K562 (cell line): ENCODE measurements around the gene MCU. TPM values are rescaled to one million over a fixed set of nuclear protein-coding genes. Genes with fewer than 3 reads are reported as not detected.

Experiments
- ATAC-seq: fragments of 200-7000 bp; cut with Tn5 transposase; 3 replicates; pipeline ENCODE4 v1.9.1; 2020; ENCODE audit warnings: moderate library complexity
- BruUV-seq: library from RNA; stranded (reverse); fragments of 400-500 nt; replicated peaks from 2 replicates; lab custom pipeline; 2021; lab: Mats Ljungman, UMichigan
- CTCF ChIA-PET: fragments of 300-600 bp; formaldehyde crosslinking; extraction: SDS; loops from one replicate; lab custom pipeline; 2021; ENCODE audit warnings: low intra/inter-chr PET ratio; lab: Yijun Ruan, JAX
- POLR2A ChIA-PET: fragments of 300-600, 350-650 bp; sonication (Branson Sonifier 250); formaldehyde crosslinking; extraction: SDS; loops from one replicate; lab custom pipeline; 2021; ENCODE audit warnings: antibody characterized with exemption, inconsistent platforms; lab: Yijun Ruan, JAX
- DNase-seq, 4 experiments: peaks; one replicate each; pipeline versions ENCODE4 v3.0.0 to v3.0.0-alpha.2; 2011 to 2018; ENCODE audit warnings: low spot score in 3 of 4, mixed read lengths in 3 of 4; ENCODE audit errors: extremely low read depth in 1 of 4
- FAIRE-seq: peaks from 2 replicates; lab custom pipeline; 2011; peaks lifted over from hg19 to GRCh38; lab: Jason Lieb, UNC
- H2AFZ ChIP-seq: 2 replicates; pipeline ENCODE4 v1.6.0; 2011; ENCODE audit warnings: low read depth, low read length, control low read depth, inconsistent platforms
- H3K27ac ChIP-seq: fragments of 200-600 bp; 3 replicates; pipeline ENCODE4 v1.8.0; 2011; ENCODE audit warnings: low read depth, mild to moderate bottlenecking, control low read depth, inconsistent platforms, low read length, moderate library complexity, mixed read lengths; ENCODE audit errors: extremely low read depth
- H3K27me3 ChIP-seq, 2 experiments: fragments of 300-600 bp in 1 of 2; 2 replicates in 1 of 2; 3 replicates in 1 of 2; pipeline versions ENCODE4 v1.6.0 to v1.8.0; 2011; ENCODE audit warnings: inconsistent platforms in 2 of 2, low read length in 2 of 2, mild to moderate bottlenecking in 1 of 2, mixed read lengths in 1 of 2, moderate library complexity in 1 of 2; ENCODE audit not compliant: control insufficient read depth in 2 of 2, insufficient read depth in 2 of 2
- H3K36me3 ChIP-seq: fragments of 300-600 bp; 3 replicates; pipeline ENCODE4 v1.8.0; 2011; ENCODE audit warnings: mild to moderate bottlenecking, low read length, inconsistent platforms; ENCODE audit not compliant: control insufficient read depth, insufficient read depth
- H3K4me1 ChIP-seq, 2 experiments: fragments of 200-600 bp in 1 of 2; replicated peaks in 1 of 2; 2 replicates in 1 of 2; 3 replicates in 1 of 2; pipeline versions ENCODE4 v1.5.1 to v1.8.0; 2011; ENCODE audit warnings: inconsistent platforms in 2 of 2, low read length in 2 of 2, mild to moderate bottlenecking in 1 of 2, mixed read lengths in 1 of 2, moderate library complexity in 1 of 2; ENCODE audit not compliant: control insufficient read depth in 2 of 2, insufficient read depth in 2 of 2
- H3K4me2 ChIP-seq: 2 replicates; pipeline ENCODE4 v1.6.1; 2011; ENCODE audit warnings: low read length, control low read depth, inconsistent platforms, mixed read lengths; ENCODE audit not compliant: insufficient read depth
- H3K4me3 ChIP-seq: fragments of 200-600 bp; sonication (generic), shearing (Covaris generic); 2 replicates; pipeline ENCODE4 v1.5.1; 2016; ENCODE audit warnings: control low read depth, inconsistent platforms
- H3K79me2 ChIP-seq: fragments of 200-600 bp; 3 replicates; pipeline ENCODE4 v1.8.0; 2011; ENCODE audit warnings: low read length, inconsistent platforms; ENCODE audit not compliant: control insufficient read depth, insufficient read depth
- H3K9ac ChIP-seq, 2 experiments: 2 replicates each; pipeline versions ENCODE4 v1.6.0 to v1.6.1; 2011; ENCODE audit warnings: low read depth in 2 of 2, low read length in 2 of 2, control low read depth in 1 of 2, inconsistent platforms in 1 of 2, mild to moderate bottlenecking in 1 of 2, mixed read lengths in 1 of 2; ENCODE audit not compliant: insufficient read depth in 1 of 2
- H3K9me1 ChIP-seq: one replicate; pipeline ENCODE4 v1.6.0; 2011; ENCODE audit warnings: inconsistent platforms, mild to moderate bottlenecking, low read length, moderate library complexity; ENCODE audit not compliant: control insufficient read depth, insufficient read depth
- H3K9me3 ChIP-seq: replicated peaks from 2 replicates; pipeline ENCODE4 v1.5.1; 2011; ENCODE audit warnings: low read depth, low read length, inconsistent platforms; ENCODE audit not compliant: control insufficient read depth, insufficient read depth
- H4K20me1 ChIP-seq: replicated peaks from 2 replicates; pipeline ENCODE4 v1.6.1; 2011; ENCODE audit warnings: low read length, inconsistent platforms, mixed read lengths; ENCODE audit not compliant: control insufficient read depth, insufficient read depth
- ADNP ChIP-seq: fragments of 200-800 bp; sonication (Bioruptor generic); IDR thresholded peaks from 2 replicates; pipeline ENCODE4 v1.6.1; 2016; ENCODE audit warnings: missing genetic modification characterization, missing compliant biosample characterization
- BCOR ChIP-seq: fragments of 450-650 bp; IDR thresholded peaks from 2 replicates; pipeline ENCODE4 v1.6.1; 2016
- DPF2 ChIP-seq: fragments of 450-650 bp; IDR thresholded peaks from 2 replicates; pipeline ENCODE4 v1.6.1; 2016
- KLF6 ChIP-seq: fragments of 250-450 bp; sonication (Bioruptor Pico); IDR thresholded peaks from 2 replicates; pipeline ENCODE4 v1.4.0; 2020; ENCODE audit warnings: mild to moderate bottlenecking, moderate library complexity, borderline replicate concordance
- RBM25 ChIP-seq: fragments of 200-400 bp; formaldehyde crosslinking; IDR thresholded peaks from 2 replicates; pipeline ENCODE4 v1.6.1; 2018; ENCODE audit warnings: low read length, low read depth, moderate library complexity; ENCODE audit not compliant: severe bottlenecking
- SAP30 ChIP-seq: fragments of 200-600 bp; sonication (generic); IDR thresholded peaks from 2 replicates; pipeline ENCODE4 v1.6.1; 2012; ENCODE audit warnings: borderline replicate concordance, low read depth, mild to moderate bottlenecking, moderate library complexity, low read length, control low read depth, inconsistent platforms; ENCODE audit not compliant: insufficient read depth, poor library complexity, severe bottlenecking
- SMARCA5 ChIP-seq: fragments of 450-650 bp; IDR thresholded peaks from 2 replicates; pipeline ENCODE4 v1.6.1; 2016
- ZNF121 ChIP-seq: sonication (generic); formaldehyde crosslinking; conservative IDR thresholded peaks from 2 replicates; pipeline ENCODE4 v1.8.0; 2022; ENCODE audit warnings: missing genetic modification reagents
- ZNF239 ChIP-seq: fragments of 250-450 bp; sonication (Bioruptor Pico); IDR thresholded peaks from 2 replicates; pipeline ENCODE4 v1.4.0; 2020; ENCODE audit warnings: mild to moderate bottlenecking
- WGBS: fragments of 100-300 bp; shearing (Covaris generic); methylation state at CpG from one replicate; pipeline ENCODE4 v1.1.6; 2016; ENCODE audit warnings: low coverage, mixed read lengths; ENCODE audit not compliant: insufficient coverage; ENCODE audit errors: missing lambda C conversion rate; 5-methylcytosine and 5-hydroxymethylcytosine counted together
- in situ Hi-C: fragments of 300-500 bp; cut with MboI; formaldehyde crosslinking; loops from 4 replicates; pipeline ENCODE4 v1.15.0; 2018; ENCODE audit warnings: inconsistent platforms, mixed read lengths
- intact Hi-C: fragments of 100-400 bp; cut with micrococcal nuclease; formaldehyde crosslinking; loops from 2 replicates; pipeline ENCODE4 v1.14.2; 2022
- polyA plus RNA-seq, 8 experiments: library from polyadenylated mRNA; depleted of rRNA in 4 of 8; stranded (reverse) in 5 of 8; unstranded in 3 of 8; fragments of >200 nt; fragmentation: Nextera tagmentation in 2 of 8; fragmentation: Illumina TruSeq in 1 of 8; extraction: Ambion mirVana in 2 of 8; extraction: Trizol in 1 of 8; gene quantifications; 2 replicates each; pipeline versions ENCODE4 v1.2.1 to v1.2.3, GENCODE V29; 2011 to 2014; ENCODE audit warnings: inconsistent platforms in 1 of 8, missing spikeins in 1 of 8
- total RNA-seq, 7 experiments: library from RNA; depleted of rRNA in 6 of 7; stranded (reverse); fragments of >200 nt in 6 of 7; fragmentation: Illumina TruSeq in 2 of 7; extraction: Trizol in 2 of 7; gene quantifications; 2 replicates each; pipeline versions ENCODE4 v1.2.1 to v1.2.3, GENCODE V29; 2011 to 2021; ENCODE audit warnings: low replicate concordance in 1 of 7
- TF ChIP-seq, protein P1 (sequence below), 3 experiments: IDR thresholded peaks in 2 of 3; conservative IDR thresholded peaks in 1 of 3; 2 replicates each; pipeline ENCODE4 v1.5.1; 2011 to 2012; ENCODE audit warnings: low read length in 3 of 3, mild to moderate bottlenecking in 3 of 3, control low read depth in 2 of 3, improper control_type of control experiment in 1 of 3, inconsistent platforms in 1 of 3, low read depth in 1 of 3, mixed read lengths in 1 of 3, moderate library complexity in 1 of 3; ENCODE audit not compliant: insufficient read depth in 2 of 3
- TF ChIP-seq, protein P2 (sequence below), 2 experiments: IDR thresholded peaks; 2 replicates each; pipeline ENCODE4 v1.6.1; 2011; ENCODE audit warnings: borderline replicate concordance in 1 of 2, control low read depth in 1 of 2, low read depth in 1 of 2, low read length in 1 of 2, mild to moderate bottlenecking in 1 of 2, mixed read lengths in 1 of 2, moderate library complexity in 1 of 2; ENCODE audit not compliant: insufficient read depth in 1 of 2, insufficient read length in 1 of 2, poor library complexity in 1 of 2, severe bottlenecking in 1 of 2; ENCODE audit errors: extremely low read depth in 1 of 2

The MCU gene
- total and polyA plus RNA-seq, 9 of the 15 experiments (the other 6 are each of a cell fraction or from before 2014, with no cell fraction given), result 8.2 to 88.8 (median 21.3) TPM

GRCh38 chr10:72800000-72800740 is 108.2 kb downstream of the MCU start (continued):
- TF ChIP-seq, protein P1, sequence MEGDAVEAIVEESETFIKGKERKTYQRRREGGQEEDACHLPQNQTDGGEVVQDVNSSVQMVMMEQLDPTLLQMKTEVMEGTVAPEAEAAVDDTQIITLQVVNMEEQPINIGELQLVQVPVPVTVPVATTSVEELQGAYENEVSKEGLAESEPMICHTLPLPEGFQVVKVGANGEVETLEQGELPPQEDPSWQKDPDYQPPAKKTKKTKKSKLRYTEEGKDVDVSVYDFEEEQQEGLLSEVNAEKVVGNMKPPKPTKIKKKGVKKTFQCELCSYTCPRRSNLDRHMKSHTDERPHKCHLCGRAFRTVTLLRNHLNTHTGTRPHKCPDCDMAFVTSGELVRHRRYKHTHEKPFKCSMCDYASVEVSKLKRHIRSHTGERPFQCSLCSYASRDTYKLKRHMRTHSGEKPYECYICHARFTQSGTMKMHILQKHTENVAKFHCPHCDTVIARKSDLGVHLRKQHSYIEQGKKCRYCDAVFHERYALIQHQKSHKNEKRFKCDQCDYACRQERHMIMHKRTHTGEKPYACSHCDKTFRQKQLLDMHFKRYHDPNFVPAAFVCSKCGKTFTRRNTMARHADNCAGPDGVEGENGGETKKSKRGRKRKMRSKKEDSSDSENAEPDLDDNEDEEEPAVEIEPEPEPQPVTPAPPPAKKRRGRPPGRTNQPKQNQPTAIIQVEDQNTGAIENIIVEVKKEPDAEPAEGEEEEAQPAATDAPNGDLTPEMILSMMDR (IDR thresholded peaks at IDR 0.05 in 2 of 3, conservative IDR thresholded peaks at IDR 0.05 in 1 of 3; ENCODE audit: insufficient read depth in 2 of 3, low read depth in 1 of 3, low read length in 3 of 3), result no peak

DNA sequence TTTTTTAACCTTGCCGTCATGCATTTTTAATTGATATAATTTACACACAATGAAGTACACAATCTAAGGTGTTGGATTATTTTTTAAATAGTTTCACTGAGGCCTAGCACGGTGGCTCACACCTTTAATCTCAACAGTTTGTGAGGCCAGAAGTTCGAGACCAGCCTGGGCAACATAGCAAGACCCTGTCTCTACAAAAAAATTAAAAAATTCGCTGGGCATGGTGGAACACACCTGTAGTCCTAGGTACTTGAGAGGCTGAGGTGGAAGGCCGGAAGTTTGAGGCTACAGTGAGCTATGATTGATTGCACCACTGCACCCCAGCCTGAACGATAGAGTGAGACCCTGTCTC is 108.8 kb downstream of the MCU start:
- no peak for ATAC-seq
- BruUV-seq, result no TSS peak
- Histone ChIP-seq H4K20me1 (no peaks in the 10 kb centered on the region), H3K79me2 (no peaks in the 10 kb centered on the region), H3K27me3 (no peaks in the 10 kb centered on the region), H3K9me1 (no peaks in the 10 kb centered on the region), H3K36me3 (no peaks in the 10 kb centered on the region), H3K27ac (peak overlapping the region; percentile 11; the same call in 2 of the 3 replicates), H3K4me1 (peaks cover 0 to 15% of the 10 kb centered on the region in 2 experiments; a peak in 4 of 5 replicates), H2AFZ (no peak overlapping the region), H3K4me2 (no peak overlapping the region), H3K9me3 (no peaks in the 10 kb centered on the region), H3K9ac (no peak overlapping the region), H3K4me3 (no peak overlapping the region)
- intact Hi-C loops (no loop called here), in situ Hi-C loops (no loop called here)
- ChIA-PET POLR2A (interaction anchor here (0.6 to 1.0 kb wide), 2 partner anchors 9 to 340 kb away, joined by 3 read pairs; no protein-coding TSS in a partner anchor), CTCF (no interaction called here)
- TF ChIP-seq DPF2 (0 out of 2 replicates have a peak, but pooled peaks have one; percentile 7), SAP30 (no peak), SMARCA5 (0 out of 2 replicates have a peak, but pooled peaks have one; percentile 13), RBM25 (peak; percentile 83), ZNF121 (CRISPR knock-in tag) (peak; percentile 98), ADNP (tag) (peak; percentile 75), KLF6 (0 out of 2 replicates have a peak, but pooled peaks have one; percentile 2), BCOR (peak; percentile 70), ZNF239 (no peak)
- TF ChIP-seq, protein P2, sequence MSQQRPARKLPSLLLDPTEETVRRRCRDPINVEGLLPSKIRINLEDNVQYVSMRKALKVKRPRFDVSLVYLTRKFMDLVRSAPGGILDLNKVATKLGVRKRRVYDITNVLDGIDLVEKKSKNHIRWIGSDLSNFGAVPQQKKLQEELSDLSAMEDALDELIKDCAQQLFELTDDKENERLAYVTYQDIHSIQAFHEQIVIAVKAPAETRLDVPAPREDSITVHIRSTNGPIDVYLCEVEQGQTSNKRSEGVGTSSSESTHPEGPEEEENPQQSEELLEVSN (IDR thresholded peaks at IDR 0.05; ENCODE audit: borderline replicate concordance in 1 of 2, extremely low read depth in 1 of 2, insufficient read depth in 1 of 2, insufficient read length in 1 of 2, low read depth in 1 of 2, low read length in 1 of 2, poor library complexity in 1 of 2, severe bottlenecking in 1 of 2), result no peak
- 50% methylated on average over 6 of the region's 6 CpGs for WGBS
- no peak for DNase-seq
- FAIRE-seq, result no peak
